CD4-positive, alpha-beta T cell (primary cell): Measurements from ENCODE around the gene TIMP1. TPM values are rescaled to one million over a fixed set of nuclear protein-coding genes. Genes with fewer than 3 reads are reported as not detected.

ENCODE experiments used
- ATAC-seq: fragments of 200-7000 bp; cut with Tn5 transposase; one replicate; pipeline ENCODE4 v1.10.0; 2022; ENCODE audit warnings: mild to moderate bottlenecking; ENCODE audit not compliant: poor library complexity
- CTCF ChIA-PET: fragments of 350-600 bp; sonication (Branson Sonifier 250); formaldehyde crosslinking; loops from one replicate; lab custom pipeline; 2021; ENCODE audit warnings: antibody characterized with exemption, inconsistent platforms; lab: Charles Lee
- POLR2A ChIA-PET: fragments of 350-600 bp; sonication (Branson Sonifier 250); formaldehyde crosslinking; loops from one replicate; lab custom pipeline; 2021; ENCODE audit warnings: antibody characterized with exemption, inconsistent platforms; lab: Charles Lee
- DNase-seq, 14 experiments: peaks; one replicate each; pipeline ENCODE4 v3.0.0-alpha.2; 2013 to 2020; ENCODE audit warnings: mixed read lengths in 2 of 14
- H3K27ac ChIP-seq, 2 donors: one replicate each; pipeline versions ENCODE4 v1.5.1 to v1.7.0; 2013; ENCODE audit warnings: low read length in 2 of 2, low read depth in 1 of 2, mild to moderate bottlenecking in 1 of 2
- H3K27me3 ChIP-seq, 2 experiments: 1 replicate in 1 of 2; 2 replicates in 1 of 2; pipeline versions ENCODE4 v1.6.1 to v1.7.0; 2013; ENCODE audit warnings: low read length in 2 of 2, control low read depth in 1 of 2, mild to moderate bottlenecking in 1 of 2, moderate library complexity in 1 of 2; ENCODE audit not compliant: insufficient read depth in 2 of 2, control insufficient read depth in 1 of 2
- H3K36me3 ChIP-seq: one replicate; pipeline ENCODE4 v1.6.1; 2013; ENCODE audit warnings: low read length, control low read depth; ENCODE audit not compliant: insufficient read depth
- H3K4me1 ChIP-seq: one replicate; pipeline ENCODE4 v1.6.1; 2013; ENCODE audit warnings: low read length, control low read depth; ENCODE audit not compliant: insufficient read depth
- H3K4me3 ChIP-seq: one replicate; pipeline ENCODE4 v1.5.1; 2013; ENCODE audit warnings: mild to moderate bottlenecking, low read length, moderate library complexity
- H3K9me3 ChIP-seq, 2 experiments: 1 replicate in 1 of 2; 2 replicates in 1 of 2; pipeline versions ENCODE4 v1.6.1 to v1.7.0; 2013; ENCODE audit warnings: low read length in 2 of 2, mild to moderate bottlenecking in 2 of 2, control low read depth in 1 of 2, moderate library complexity in 1 of 2; ENCODE audit not compliant: control insufficient read depth in 1 of 2, insufficient read depth in 1 of 2
- H3K27ac Mint-ChIP-seq: one replicate; pipeline ENCODE4 v1.8.0; 2020; ENCODE audit warnings: mixed read lengths
- H3K27me3 Mint-ChIP-seq: one replicate; pipeline ENCODE4 v1.8.0; 2021; ENCODE audit warnings: mixed read lengths
- H3K36me3 Mint-ChIP-seq: one replicate; pipeline ENCODE4 v1.8.0; 2021; ENCODE audit warnings: low read depth, mixed read lengths
- H3K4me1 Mint-ChIP-seq: one replicate; pipeline ENCODE4 v1.8.0; 2021; ENCODE audit warnings: low read depth, mixed read lengths
- H3K4me3 Mint-ChIP-seq: one replicate; pipeline ENCODE4 v1.8.0; 2020; ENCODE audit warnings: mild to moderate bottlenecking, mixed read lengths
- H3K9me3 Mint-ChIP-seq: one replicate; pipeline ENCODE4 v1.8.0; 2020; ENCODE audit warnings: mixed read lengths
- CTCF ChIP-seq: fragments of 200-600 bp; IDR thresholded peaks from one replicate; pipeline ENCODE4 v1.8.0; 2022; ENCODE audit warnings: antibody characterized with exemption, mild to moderate bottlenecking
- intact Hi-C, 2 experiments: fragments of 100-400 bp; cut with DNase I in 1 of 2; cut with micrococcal nuclease in 1 of 2; formaldehyde crosslinking; loops; one replicate each; pipeline versions ENCODE4 v1.15.1 to v1.9.0; 2023 to 2025; cut with DNase I, micrococcal nuclease
- total RNA-seq, 174 experiments: library from RNA in 2 of 174; stranded (reverse) in 2 of 174; gene quantifications; one replicate each; pipeline ENCODE4 v1.2.3 and lab custom pipeline; 2021 to 2026

Gene TIMP1
- total RNA-seq, 2 experiments from 2014 or later, result 35.6 to 38.5 TPM

GRCh38 chrX:47611926-47612325 is 29.7 kb downstream of the TIMP1 start:
- Histone ChIP-seq H3K27ac (no peak overlapping the region), H3K36me3 (no peaks in the 10 kb centered on the region), H3K27me3 (no peaks in the 10 kb centered on the region), H3K9me3 (no peaks in the 10 kb centered on the region), H3K4me3 (no peak overlapping the region), H3K4me1 (peaks cover 3% of the 10 kb centered on the region)
- Mint-ChIP-seq H3K36me3 (no peaks in the 10 kb centered on the region), H3K4me1 (no peaks in the 10 kb centered on the region), H3K27me3 (no peaks in the 10 kb centered on the region), H3K4me3 (no peak overlapping the region), H3K9me3 (no peaks in the 10 kb centered on the region), H3K27ac (no peak overlapping the region)
- intact Hi-C loops, result no loop called here
- ATAC-seq (no peak), DNase-seq (no peak)
- TF ChIP-seq CTCF, result no peak
- CTCF ChIA-PET, result no interaction called here
- POLR2A ChIA-PET, result no interaction called here

- POLR2A ChIA-PET, result no interaction called here
- no peaks in the 10 kb centered on the region for H3K27me3 Mint-ChIP-seq
- no peaks in the 10 kb centered on the region for H3K4me1 Mint-ChIP-seq
- ATAC-seq (no peak), DNase-seq (no peak)
- Histone ChIP-seq H3K27ac (no peak overlapping the region), H3K9me3 (no peaks in the 10 kb centered on the region), H3K4me3 (no peak overlapping the region), H3K27me3 (no peaks in the 10 kb centered on the region), H3K4me1 (peaks cover 3% of the 10 kb centered on the region), H3K36me3 (no peaks in the 10 kb centered on the region)
- intact Hi-C loops, result no loop called here
- no peaks in the 10 kb centered on the region for H3K9me3 Mint-ChIP-seq
- CTCF ChIA-PET, result no interaction called here
- no peak overlapping the region for H3K27ac Mint-ChIP-seq
- no peaks in the 10 kb centered on the region for H3K36me3 Mint-ChIP-seq
- H3K4me3 Mint-ChIP-seq, result no peak overlapping the region
- no peak for TF ChIP-seq CTCF
These were observed 30.2 kb downstream of the TIMP1 start for GRCh38 chrX:47612418-47612817.

- Histone ChIP-seq H3K9me3 (no peaks in the 10 kb centered on the region), H3K27me3 (no peaks in the 10 kb centered on the region), H3K4me3 (no peak overlapping the region), H3K36me3 (no peaks in the 10 kb centered on the region), H3K27ac (no peak overlapping the region), H3K4me1 (peaks cover 3% of the 10 kb centered on the region)
- ChIA-PET CTCF (interaction anchor here (1.7 kb wide), 1 partner anchor 31 kb away, joined by 3 read pairs; no protein-coding TSS in a partner anchor), POLR2A (no interaction called here)
- Mint-ChIP-seq H3K9me3 (no peaks in the 10 kb centered on the region), H3K27me3 (no peaks in the 10 kb centered on the region), H3K36me3 (no peaks in the 10 kb centered on the region), H3K27ac (no peak overlapping the region), H3K4me3 (no peak overlapping the region), H3K4me1 (peaks cover 3% of the 10 kb centered on the region)
- TF ChIP-seq CTCF, result no peak
- ATAC-seq (no peak), DNase-seq (no peak)
- intact Hi-C loops, result no loop called here
These were observed 30.8 kb downstream of the TIMP1 start for GRCh38 chrX:47613082-47613481.
